Neural cell (in vitro differentiated cells): ENCODE results near the gene SECISBP2L. TPM values are rescaled to one million over a fixed set of nuclear protein-coding genes. Genes with fewer than 3 reads are reported as not detected.

Experiments
- H2AFZ ChIP-seq: fragments of 200-600, 300-800 bp; sonication (generic), shearing (Covaris generic); 2 replicates; pipeline ENCODE4 v1.6.0; 2014; ENCODE audit warnings: low read depth, mild to moderate bottlenecking, antibody characterized with exemption, low read length, moderate library complexity
- H3F3A ChIP-seq: fragments of 200-600 bp; shearing (Covaris generic); 2 replicates; pipeline ENCODE4 v1.6.1; 2016; ENCODE audit warnings: mild to moderate bottlenecking, moderate library complexity, mixed read lengths, antibody characterized with exemption, low read length; ENCODE audit not compliant: insufficient read depth, poor library complexity, severe bottlenecking
- H3K27ac ChIP-seq: fragments of 200-600, 300-800 bp; sonication (generic), shearing (Covaris generic); 2 replicates; pipeline ENCODE4 v1.5.1; 2014; ENCODE audit warnings: mild to moderate bottlenecking, low read length, moderate library complexity
- H3K27me3 ChIP-seq: fragments of 300-800, 200-600 bp; sonication (generic), shearing (Covaris generic); 2 replicates; pipeline ENCODE4 v1.6.0; 2014; ENCODE audit warnings: mild to moderate bottlenecking, low read depth, low read length, moderate library complexity; ENCODE audit not compliant: insufficient read depth
- H3K36me3 ChIP-seq: fragments of 300-800, 200-600 bp; sonication (generic), shearing (Covaris generic); 2 replicates; pipeline ENCODE4 v1.5.1; 2014; ENCODE audit warnings: mild to moderate bottlenecking, antibody characterized with exemption, low read length, moderate library complexity; ENCODE audit not compliant: insufficient read depth
- H3K4me2 ChIP-seq: fragments of 300-800, 200-600 bp; sonication (generic), shearing (Covaris generic); 2 replicates; pipeline ENCODE4 v1.6.0; 2014; ENCODE audit warnings: mild to moderate bottlenecking, low read length
- H3K4me3 ChIP-seq: fragments of 300-800, 200-600 bp; sonication (generic), shearing (Covaris generic); 2 replicates; pipeline ENCODE4 v1.5.1; 2014; ENCODE audit warnings: mild to moderate bottlenecking, low read length, moderate library complexity
- H3K79me2 ChIP-seq: fragments of 200-600 bp; shearing (Covaris generic); replicated peaks from 2 replicates; pipeline ENCODE4 v1.6.0; 2014; ENCODE audit warnings: mild to moderate bottlenecking, low read length, moderate library complexity; ENCODE audit not compliant: insufficient read depth
- H3K9ac ChIP-seq: fragments of 300-800, 200-600 bp; sonication (generic), shearing (Covaris generic); 2 replicates; pipeline ENCODE4 v1.6.1; 2016; ENCODE audit warnings: mild to moderate bottlenecking, low read length, mixed read lengths
- H3K9me2 ChIP-seq: fragments of 200-600 bp; shearing (Covaris generic); 2 replicates; pipeline ENCODE4 v1.6.1; 2016; ENCODE audit warnings: mild to moderate bottlenecking, low read length, mixed read lengths; ENCODE audit not compliant: insufficient read depth
- H3K9me3 ChIP-seq: fragments of 200-600, 300-800 bp; sonication (generic), shearing (Covaris generic); 2 replicates; pipeline ENCODE4 v1.6.1; 2016; ENCODE audit warnings: mild to moderate bottlenecking, mixed run types, low read length, moderate library complexity, mixed read lengths
- H4K20me1 ChIP-seq: fragments of 200-600 bp; shearing (Covaris generic); 2 replicates; pipeline ENCODE4 v1.6.1; 2016; ENCODE audit warnings: mild to moderate bottlenecking, mixed run types; ENCODE audit not compliant: insufficient read depth
- EP300 ChIP-seq: fragments of 450-650 bp; conservative IDR thresholded peaks from 2 replicates; pipeline ENCODE4 v1.6.1; 2014; ENCODE audit warnings: antibody characterized with exemption, mild to moderate bottlenecking, moderate library complexity; ENCODE audit not compliant: poor library complexity, severe bottlenecking
- EZH2 ChIP-seq: fragments of 200-600, 300-800 bp; shearing (Covaris generic), sonication (generic); IDR thresholded peaks from 2 replicates; pipeline ENCODE4 v1.6.1; 2014; ENCODE audit warnings: antibody characterized with exemption, low read length, borderline replicate concordance, mild to moderate bottlenecking; ENCODE audit not compliant: insufficient read depth, poor library complexity, severe bottlenecking
- MXI1 ChIP-seq: fragments of 450-650 bp; conservative IDR thresholded peaks from 2 replicates; pipeline ENCODE4 v1.6.1; 2014; ENCODE audit warnings: antibody characterized with exemption, mild to moderate bottlenecking; ENCODE audit not compliant: poor library complexity, severe bottlenecking
- POLR2AphosphoS5 ChIP-seq: IDR thresholded peaks from 2 replicates; pipeline ENCODE4 v1.6.1; 2012
- RAD21 ChIP-seq: fragments of 450-650 bp; conservative IDR thresholded peaks from 2 replicates; pipeline ENCODE4 v1.6.1; 2014; ENCODE audit warnings: antibody characterized with exemption, mild to moderate bottlenecking, moderate library complexity
- SMC3 ChIP-seq: fragments of 450-650 bp; conservative IDR thresholded peaks from 2 replicates; pipeline ENCODE4 v1.6.1; 2014; ENCODE audit warnings: antibody characterized with exemption, mild to moderate bottlenecking, moderate library complexity; ENCODE audit not compliant: poor library complexity
- TAF1 ChIP-seq: IDR thresholded peaks from 2 replicates; pipeline ENCODE4 v1.6.1; 2012; ENCODE audit warnings: low read depth
- polyA plus RNA-seq: library from polyadenylated mRNA; depleted of rRNA; stranded (reverse); fragments of >200 nt; gene quantifications from 2 replicates; pipeline ENCODE4 v1.2.3, GENCODE V29; 2014
- TF ChIP-seq, protein P1 (sequence below): fragments of 450-650 bp; IDR thresholded peaks from 2 replicates; pipeline ENCODE4 v1.5.1; 2014; ENCODE audit warnings: antibody characterized with exemption, mild to moderate bottlenecking, moderate library complexity; ENCODE audit not compliant: poor library complexity, severe bottlenecking
- TF ChIP-seq, protein P2 (sequence below): IDR thresholded peaks from 2 replicates; pipeline ENCODE4 v1.6.1; 2012; ENCODE audit warnings: borderline replicate concordance

The SECISBP2L gene
- polyA plus RNA-seq, 1 donor from 2014 or later = 45.9 TPM

DNA sequence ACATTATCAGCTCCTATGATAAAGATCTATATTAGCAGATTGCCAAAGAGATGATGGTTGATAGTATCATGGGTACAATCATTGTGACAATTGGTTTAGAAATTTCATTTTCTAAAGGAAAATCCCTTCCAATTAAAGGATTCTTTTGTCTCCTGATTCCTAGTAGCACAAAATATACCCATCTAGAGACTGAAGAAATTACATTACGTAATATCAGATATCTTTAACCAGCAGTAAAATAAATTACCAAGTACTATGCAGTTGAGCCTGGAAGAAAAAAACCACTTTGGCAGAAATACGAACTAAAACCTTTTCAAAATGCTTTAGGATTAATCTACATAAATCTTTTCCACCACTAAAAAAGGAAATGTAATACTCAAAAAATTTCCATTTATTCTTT is 46.9 kb downstream of the SECISBP2L start:
- Histone ChIP-seq H2AFZ (no peak overlapping the region), H3K79me2 (no peaks in the 10 kb centered on the region), H4K20me1 (no peaks in the 10 kb centered on the region), H3K9me2 (no peaks in the 10 kb centered on the region), H3K4me2 (no peak overlapping the region), H3K27me3 (no peaks in the 10 kb centered on the region), H3F3A (no peaks in the 10 kb centered on the region), H3K9me3 (no peaks in the 10 kb centered on the region), H3K9ac (no peak overlapping the region), H3K4me3 (no peak overlapping the region), H3K27ac (no peak overlapping the region), H3K36me3 (peaks cover 10% of the 10 kb centered on the region)
- no peak for TF ChIP-seq SMC3
- TF ChIP-seq, protein P1, sequence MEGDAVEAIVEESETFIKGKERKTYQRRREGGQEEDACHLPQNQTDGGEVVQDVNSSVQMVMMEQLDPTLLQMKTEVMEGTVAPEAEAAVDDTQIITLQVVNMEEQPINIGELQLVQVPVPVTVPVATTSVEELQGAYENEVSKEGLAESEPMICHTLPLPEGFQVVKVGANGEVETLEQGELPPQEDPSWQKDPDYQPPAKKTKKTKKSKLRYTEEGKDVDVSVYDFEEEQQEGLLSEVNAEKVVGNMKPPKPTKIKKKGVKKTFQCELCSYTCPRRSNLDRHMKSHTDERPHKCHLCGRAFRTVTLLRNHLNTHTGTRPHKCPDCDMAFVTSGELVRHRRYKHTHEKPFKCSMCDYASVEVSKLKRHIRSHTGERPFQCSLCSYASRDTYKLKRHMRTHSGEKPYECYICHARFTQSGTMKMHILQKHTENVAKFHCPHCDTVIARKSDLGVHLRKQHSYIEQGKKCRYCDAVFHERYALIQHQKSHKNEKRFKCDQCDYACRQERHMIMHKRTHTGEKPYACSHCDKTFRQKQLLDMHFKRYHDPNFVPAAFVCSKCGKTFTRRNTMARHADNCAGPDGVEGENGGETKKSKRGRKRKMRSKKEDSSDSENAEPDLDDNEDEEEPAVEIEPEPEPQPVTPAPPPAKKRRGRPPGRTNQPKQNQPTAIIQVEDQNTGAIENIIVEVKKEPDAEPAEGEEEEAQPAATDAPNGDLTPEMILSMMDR = no peak
- no peak for TF ChIP-seq EP300
- TF ChIP-seq, protein P2, sequence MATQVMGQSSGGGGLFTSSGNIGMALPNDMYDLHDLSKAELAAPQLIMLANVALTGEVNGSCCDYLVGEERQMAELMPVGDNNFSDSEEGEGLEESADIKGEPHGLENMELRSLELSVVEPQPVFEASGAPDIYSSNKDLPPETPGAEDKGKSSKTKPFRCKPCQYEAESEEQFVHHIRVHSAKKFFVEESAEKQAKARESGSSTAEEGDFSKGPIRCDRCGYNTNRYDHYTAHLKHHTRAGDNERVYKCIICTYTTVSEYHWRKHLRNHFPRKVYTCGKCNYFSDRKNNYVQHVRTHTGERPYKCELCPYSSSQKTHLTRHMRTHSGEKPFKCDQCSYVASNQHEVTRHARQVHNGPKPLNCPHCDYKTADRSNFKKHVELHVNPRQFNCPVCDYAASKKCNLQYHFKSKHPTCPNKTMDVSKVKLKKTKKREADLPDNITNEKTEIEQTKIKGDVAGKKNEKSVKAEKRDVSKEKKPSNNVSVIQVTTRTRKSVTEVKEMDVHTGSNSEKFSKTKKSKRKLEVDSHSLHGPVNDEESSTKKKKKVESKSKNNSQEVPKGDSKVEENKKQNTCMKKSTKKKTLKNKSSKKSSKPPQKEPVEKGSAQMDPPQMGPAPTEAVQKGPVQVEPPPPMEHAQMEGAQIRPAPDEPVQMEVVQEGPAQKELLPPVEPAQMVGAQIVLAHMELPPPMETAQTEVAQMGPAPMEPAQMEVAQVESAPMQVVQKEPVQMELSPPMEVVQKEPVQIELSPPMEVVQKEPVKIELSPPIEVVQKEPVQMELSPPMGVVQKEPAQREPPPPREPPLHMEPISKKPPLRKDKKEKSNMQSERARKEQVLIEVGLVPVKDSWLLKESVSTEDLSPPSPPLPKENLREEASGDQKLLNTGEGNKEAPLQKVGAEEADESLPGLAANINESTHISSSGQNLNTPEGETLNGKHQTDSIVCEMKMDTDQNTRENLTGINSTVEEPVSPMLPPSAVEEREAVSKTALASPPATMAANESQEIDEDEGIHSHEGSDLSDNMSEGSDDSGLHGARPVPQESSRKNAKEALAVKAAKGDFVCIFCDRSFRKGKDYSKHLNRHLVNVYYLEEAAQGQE = no peak
- TF ChIP-seq RAD21 = no peak
- TF ChIP-seq EZH2 = no peak
- TF ChIP-seq TAF1 = no peak

DNA sequence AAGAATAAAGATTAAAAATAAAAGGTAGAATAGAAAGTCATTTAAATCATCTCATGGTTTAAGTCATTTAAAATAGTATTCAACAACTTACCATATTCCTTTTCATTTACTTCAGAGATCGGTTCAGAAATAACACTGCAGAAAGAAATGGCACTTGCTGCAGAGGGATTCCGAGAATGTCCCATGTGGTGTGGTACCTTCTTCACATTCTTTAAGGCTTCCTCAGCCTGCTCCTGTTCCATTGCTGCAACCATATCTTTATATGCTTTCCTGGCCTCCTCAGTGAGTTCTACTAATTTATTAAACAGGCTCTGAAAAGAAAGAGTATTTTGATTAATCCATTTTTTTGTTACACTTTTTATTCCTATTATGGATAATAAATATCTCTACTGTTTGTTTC is 50.0 kb downstream of the SECISBP2L start:
- no peaks in the 10 kb centered on the region for H3K27me3 ChIP-seq
- no peaks in the 10 kb centered on the region for H4K20me1 ChIP-seq
- H3K4me2 ChIP-seq = no peak overlapping the region
- TF ChIP-seq RAD21 (no peak), SMC3 (no peak), POLR2AphosphoS5 (no peak), EP300 (no peak), MXI1 (no peak), EZH2 (no peak), TAF1 (no peak)
- TF ChIP-seq, protein P1 = no peak
- TF ChIP-seq, protein P2 = no peak
- no peak overlapping the region for H3K27ac ChIP-seq
- H3K9me3 ChIP-seq = no peaks in the 10 kb centered on the region
- no peak overlapping the region for H3K9ac ChIP-seq
- peaks cover 25% of the 10 kb centered on the region for H3K36me3 ChIP-seq
- H3K79me2 ChIP-seq = no peaks in the 10 kb centered on the region
- no peaks in the 10 kb centered on the region for H3K9me2 ChIP-seq
- H3K4me3 ChIP-seq = no peak overlapping the region
- H2AFZ ChIP-seq = no peak overlapping the region
- H3F3A ChIP-seq = no peaks in the 10 kb centered on the region
